SK-MEL-5 (cell line): ENCODE measurements around the gene CDX1. TPM values are rescaled to one million over a fixed set of nuclear protein-coding genes. Genes with fewer than 3 reads are reported as not detected.

Experiments used
- DNase-seq: peaks from one replicate; pipeline ENCODE4 v3.0.0-alpha.2; 2016; ENCODE audit warnings: low read depth, low spot score
- in situ Hi-C: cut with HindIII; loops from 2 replicates; pipeline ENCODE4 v1.10.0; 2016; ENCODE audit warnings: low sequenced_read_pairs, high pct_unique_total_duplicates, low pct_unique_long_range_greater_than_20kb
- total RNA-seq: library from RNA; depleted of rRNA; stranded (reverse); fragments of >200 nt; shearing (Covaris generic); gene quantifications from 2 replicates; pipeline ENCODE4 v1.2.3, GENCODE V29; 2014

CDX1 gene
- total RNA-seq, 1 experiment from 2014 or later: not detected

DNA sequence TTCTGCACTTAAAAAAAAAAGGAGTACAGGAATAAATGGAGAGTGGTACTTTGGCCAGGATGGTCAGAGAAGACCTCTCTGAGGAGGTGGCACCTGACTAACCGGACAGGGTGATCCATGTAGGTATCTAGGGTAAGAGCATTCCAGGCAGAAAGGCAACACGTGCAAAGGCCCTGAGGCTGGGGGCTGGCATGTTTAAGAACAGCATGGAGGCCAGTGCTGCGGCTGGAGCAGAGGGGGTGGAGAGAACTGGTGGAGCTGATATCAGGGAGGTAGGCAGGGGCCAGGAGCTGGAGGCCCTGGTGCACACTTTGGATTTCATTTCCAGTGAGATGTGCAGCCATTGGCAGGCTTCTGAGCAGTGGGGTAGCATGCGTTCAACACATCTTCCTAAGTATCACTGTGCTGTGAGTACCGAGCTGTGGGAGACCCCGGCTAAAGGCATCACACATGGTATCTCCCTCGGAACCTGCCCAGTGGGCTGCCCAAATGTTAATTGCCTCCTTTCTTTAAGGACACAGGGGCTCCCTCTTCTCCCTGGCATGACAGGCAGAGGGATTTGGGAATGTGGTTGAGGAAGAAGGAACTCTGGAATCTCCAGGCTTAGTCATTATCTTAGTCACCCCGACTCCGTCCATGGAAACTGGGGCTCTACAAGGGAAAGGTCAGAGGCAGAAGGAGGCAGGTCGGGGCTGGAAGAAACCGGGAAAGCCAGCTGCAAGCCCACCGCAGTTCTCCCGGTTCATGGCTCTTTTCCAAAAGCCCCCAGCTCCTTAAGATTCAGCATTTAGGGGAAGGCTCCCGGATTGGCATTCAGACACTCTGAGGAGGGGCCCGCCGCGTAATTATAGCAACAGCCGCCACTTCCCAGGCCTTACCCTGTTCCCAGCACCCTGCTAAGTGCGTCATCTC is 41.9 kb downstream of the CDX1 start:
- in situ Hi-C loops: no loop called here

GRCh38 chr5:150209099-150209635 is 42.6 kb downstream of the CDX1 start:
- no peak for DNase-seq
- in situ Hi-C loops: no loop called here

More for the DNA sequence above, 41.9 kb downstream of the CDX1 start:
- DNase-seq: no peak

- in situ Hi-C loops: no loop called here
- no peak for DNase-seq
Measured at GRCh38 chr5:150210644-150211043, 44.1 kb downstream of the CDX1 start.

DNA sequence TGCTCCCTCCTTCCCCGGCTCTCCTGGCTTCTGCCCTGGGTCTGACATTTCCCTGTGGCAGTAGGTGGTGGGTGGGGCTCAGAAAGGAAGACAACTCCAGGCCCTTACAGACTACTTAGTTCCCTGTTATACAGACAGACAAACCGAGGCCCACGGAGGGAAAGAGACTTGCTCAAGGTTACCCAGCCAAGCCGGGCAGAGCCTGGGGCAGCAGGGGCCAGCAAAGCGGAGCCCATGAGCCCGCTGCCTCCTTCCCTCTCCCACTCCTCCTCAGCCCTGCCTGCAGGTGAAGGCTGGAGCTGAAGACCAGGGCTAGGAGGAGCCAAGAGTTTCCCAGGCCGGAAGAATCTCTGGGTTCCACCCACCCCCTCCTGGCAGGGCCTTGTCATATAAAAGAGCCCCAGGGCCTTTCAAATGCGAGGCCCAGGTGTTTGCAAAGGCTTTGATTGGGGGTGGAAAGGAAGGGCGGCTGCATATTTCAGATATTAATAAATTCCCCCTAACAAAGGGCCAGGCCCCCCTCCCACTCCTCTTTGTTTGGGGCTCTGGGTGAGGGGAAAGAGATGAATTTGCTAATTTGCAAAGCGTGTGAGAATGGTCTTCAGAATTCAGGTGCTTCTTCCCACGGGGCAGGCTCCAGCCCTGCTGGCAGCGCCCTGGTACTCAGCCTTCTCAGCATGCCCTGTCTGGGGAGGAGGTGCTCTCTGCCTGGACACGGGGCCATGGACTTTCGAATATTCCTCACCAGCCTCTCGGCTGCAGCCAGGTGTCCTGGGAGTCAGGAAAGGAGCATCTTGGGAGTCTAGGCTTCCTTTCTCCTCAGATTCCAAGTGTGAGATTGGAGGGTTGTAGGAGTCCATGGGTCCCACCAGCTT is 44.8 kb downstream of the CDX1 start:
- no peak for DNase-seq
- in situ Hi-C loops: no loop called here

GRCh38 chr5:150213530-150213929 is 47.0 kb downstream of the CDX1 start:
- in situ Hi-C loops: no loop called here
- no peak for DNase-seq

DNA sequence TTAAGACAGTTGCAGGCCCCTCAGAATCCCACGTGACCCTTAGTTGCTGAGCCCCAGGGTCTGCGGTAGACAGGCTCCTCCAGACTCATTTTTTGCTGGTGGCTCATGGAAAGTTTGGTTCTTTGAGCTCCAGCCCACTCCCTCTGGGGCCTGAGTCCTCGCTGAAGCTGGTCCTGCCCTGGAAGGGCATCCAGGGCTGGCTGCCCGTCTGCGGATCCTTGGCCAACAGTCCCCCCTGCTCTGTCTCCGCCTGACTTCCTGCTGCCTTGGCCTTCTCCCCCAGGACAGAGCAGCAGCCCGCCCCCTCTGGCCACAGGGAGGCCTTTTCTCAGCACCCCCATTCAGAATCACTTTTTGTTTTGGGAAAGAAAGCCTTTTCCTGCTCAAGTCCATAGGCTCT is 47.7 kb downstream of the CDX1 start:
- no peak for DNase-seq
- in situ Hi-C loops: no loop called here

DNA sequence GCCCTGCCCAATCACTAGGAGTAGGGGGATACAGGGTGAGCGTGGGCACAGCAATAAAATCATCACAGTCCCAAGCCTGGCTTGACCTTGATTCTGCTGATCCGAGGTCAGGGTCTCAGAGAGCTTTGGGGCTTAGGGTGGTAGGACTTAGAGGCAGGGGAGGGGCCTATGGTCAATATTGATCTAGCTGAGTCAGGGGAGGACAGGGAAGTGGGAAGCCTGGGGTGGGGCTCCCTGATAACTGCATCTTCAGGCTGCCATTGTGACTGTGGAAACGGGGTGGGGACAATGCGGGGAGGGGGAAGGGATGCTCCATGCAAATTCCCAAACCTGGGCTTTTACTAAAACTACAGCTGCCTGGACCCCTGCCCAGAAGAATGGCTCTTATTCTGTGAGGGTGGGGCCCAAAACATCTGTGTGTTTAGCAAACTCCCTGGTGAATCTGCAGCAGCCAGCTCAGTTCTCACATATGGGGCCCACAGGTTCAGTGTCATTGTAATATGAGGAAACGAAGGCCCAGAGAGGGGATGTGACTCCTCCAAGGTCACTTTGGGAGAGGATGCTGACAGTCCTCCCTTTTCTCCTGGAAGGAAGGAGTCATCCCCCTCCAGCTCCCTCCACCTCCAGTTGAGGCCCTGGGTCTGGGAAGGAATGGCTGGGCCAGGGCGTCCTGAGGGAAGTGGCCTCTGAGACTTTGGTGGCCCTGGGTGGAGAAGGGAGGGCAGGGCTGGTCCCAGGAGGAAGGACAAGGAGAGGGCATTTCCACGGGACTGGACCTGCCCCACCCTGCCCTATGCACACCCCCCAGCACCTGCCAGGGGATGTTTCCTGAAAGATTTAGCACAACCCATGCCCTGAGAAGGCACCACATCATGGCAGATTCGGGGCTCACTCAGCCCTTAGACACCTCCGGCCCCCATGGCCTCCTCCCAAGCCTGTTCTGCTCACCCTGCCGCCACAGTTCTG is 49.7 kb downstream of the CDX1 start:
- no peak for DNase-seq
- in situ Hi-C loops: no loop called here

GRCh38 chr5:150217038-150217437 is 50.5 kb downstream of the CDX1 start:
- in situ Hi-C loops: no loop called here
- no peak for DNase-seq

GRCh38 chr5:150217873-150218692 is 51.5 kb downstream of the CDX1 start:
- in situ Hi-C loops: no loop called here
- peak; percentile 83 for DNase-seq

- in situ Hi-C loops: no loop called here
- DNase-seq: no peak
Measured at GRCh38 chr5:150218693-150219035, 52.1 kb downstream of the CDX1 start.

DNA sequence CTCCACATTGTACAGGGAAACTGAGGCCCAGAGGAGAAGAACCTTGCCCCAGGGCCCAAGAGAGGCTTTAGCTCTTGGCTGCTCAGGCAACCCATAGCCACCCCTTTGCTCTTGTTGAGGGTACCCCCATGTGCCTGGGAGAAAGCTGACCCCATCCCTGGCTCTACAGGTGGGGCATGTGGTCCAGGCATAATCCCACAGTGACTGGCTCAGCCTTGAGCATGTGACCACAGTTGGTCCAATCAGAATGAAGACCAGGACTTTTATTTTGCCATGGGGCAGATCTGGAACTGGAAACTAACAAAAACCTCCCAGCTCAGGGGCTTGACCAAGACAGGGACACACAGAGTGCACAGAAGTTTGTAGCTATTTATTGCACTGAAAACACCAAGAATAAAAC is 52.6 kb downstream of the CDX1 start:
- DNase-seq: peak; percentile 11
- in situ Hi-C loops: no loop called here

DNA sequence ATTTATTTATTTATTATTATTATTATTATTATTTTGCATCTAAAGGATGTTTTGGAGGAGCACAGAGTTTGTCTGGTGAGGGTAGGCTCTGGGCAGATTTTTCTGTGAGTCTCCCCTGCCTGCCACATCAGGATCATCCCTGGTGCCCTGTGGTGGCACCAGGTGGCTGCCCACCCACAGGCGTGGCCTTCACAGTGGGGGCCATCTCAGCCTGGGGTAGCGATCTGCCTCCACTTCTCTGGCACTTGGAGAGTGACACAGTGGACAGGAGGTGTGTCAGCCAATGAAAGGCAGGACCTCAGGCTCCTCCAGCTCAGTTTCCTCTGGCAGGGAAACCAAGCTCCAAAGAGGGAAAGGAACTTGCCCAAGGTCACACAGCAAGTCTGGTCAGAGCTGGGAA is 53.3 kb downstream of the CDX1 start:
- in situ Hi-C loops: no loop called here
- no peak for DNase-seq

GRCh38 chr5:150221471-150221870 is 54.9 kb downstream of the CDX1 start:
- in situ Hi-C loops: no loop called here
- DNase-seq: no peak

DNA sequence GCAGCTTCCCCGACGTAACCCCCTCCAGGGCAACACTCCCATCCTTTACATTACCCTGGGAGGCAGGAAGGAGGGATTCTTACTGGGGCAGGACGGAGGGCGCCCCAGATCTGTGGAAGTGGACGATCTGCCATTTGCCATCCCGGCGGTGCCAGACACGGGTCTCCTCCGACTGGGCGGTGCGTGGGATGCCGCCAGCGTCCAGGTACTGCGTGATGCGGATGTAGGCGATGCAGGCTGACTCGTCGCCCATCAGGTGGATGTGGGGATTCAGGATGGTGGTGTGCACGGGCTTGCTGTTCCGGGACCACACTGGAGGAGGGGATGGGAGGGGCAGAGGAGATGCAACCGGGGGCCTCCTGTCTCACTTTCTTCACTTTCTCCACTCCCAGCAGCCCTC is 56.3 kb downstream of the CDX1 start:
- in situ Hi-C loops: no loop called here
- no peak for DNase-seq

- in situ Hi-C loops: no loop called here
- no peak for DNase-seq
Measured at GRCh38 chr5:150223474-150223873, 56.9 kb downstream of the CDX1 start.

- in situ Hi-C loops: no loop called here
Measured at GRCh38 chr5:150224483-150225027, 58.0 kb downstream of the CDX1 start.

More at GRCh38 chr5:150224483-150225027, 58.0 kb downstream of the CDX1 start:
- DNase-seq: no peak
